Activated T-cell treated with anti-CD3 and anti-CD28 coated beads, Interleukin-2, amount 50 U/mL, for 24 hours (primary cell): ENCODE results near the gene SWAP70.

ENCODE experiments used
- DNase-seq: peaks from one replicate; pipeline ENCODE4 v3.0.0-alpha.2; 2020
- H3K27ac Mint-ChIP-seq: 2 replicates; pipeline ENCODE4 v1.8.0; 2020; ENCODE audit warnings: mild to moderate bottlenecking, mixed read lengths
- H3K27me3 Mint-ChIP-seq: 2 replicates; pipeline ENCODE4 v1.8.0; 2020; ENCODE audit warnings: mixed read lengths
- H3K36me3 Mint-ChIP-seq: 2 replicates; pipeline ENCODE4 v1.8.0; 2020; ENCODE audit warnings: low read depth, mixed read lengths
- H3K4me1 Mint-ChIP-seq: 2 replicates; pipeline ENCODE4 v1.8.0; 2020; ENCODE audit warnings: low read depth, mixed read lengths
- H3K4me3 Mint-ChIP-seq: 2 replicates; pipeline ENCODE4 v1.8.0; 2020; ENCODE audit warnings: mild to moderate bottlenecking, moderate library complexity, mixed read lengths
- H3K9me3 Mint-ChIP-seq: 2 replicates; pipeline ENCODE4 v1.8.0; 2020; ENCODE audit warnings: mixed read lengths

Gene SWAP70

GRCh38 chr11:9771071-9771511, 107.2 kb downstream of the SWAP70 start:
- DNase-seq: no peak
- H3K27me3 Mint-ChIP-seq: no peaks in the 10 kb centered on the region
- peaks cover 11% of the 10 kb centered on the region for H3K36me3 Mint-ChIP-seq
- H3K27ac Mint-ChIP-seq: no peak overlapping the region
- H3K9me3 Mint-ChIP-seq: no peaks in the 10 kb centered on the region
- peaks cover 5% of the 10 kb centered on the region for H3K4me1 Mint-ChIP-seq
- H3K4me3 Mint-ChIP-seq: no peak overlapping the region

GRCh38 chr11:9772218-9772617, 108.3 kb downstream of the SWAP70 start:
- DNase-seq: no peak
- H3K36me3 Mint-ChIP-seq: peaks cover 11% of the 10 kb centered on the region

GRCh38 chr11:9773524-9773923, 109.6 kb downstream of the SWAP70 start:
- no peak overlapping the region for H3K27ac Mint-ChIP-seq
- H3K4me3 Mint-ChIP-seq: no peak overlapping the region
- H3K36me3 Mint-ChIP-seq: peaks cover 11% of the 10 kb centered on the region
- H3K4me1 Mint-ChIP-seq: peaks cover 1% of the 10 kb centered on the region
- no peak for DNase-seq
- no peaks in the 10 kb centered on the region for H3K9me3 Mint-ChIP-seq
- no peaks in the 10 kb centered on the region for H3K27me3 Mint-ChIP-seq

More at GRCh38 chr11:9772218-9772617, 108.3 kb downstream of the SWAP70 start:
- H3K27ac Mint-ChIP-seq: no peak overlapping the region
- H3K4me1 Mint-ChIP-seq: peaks cover 1% of the 10 kb centered on the region
- H3K9me3 Mint-ChIP-seq: no peaks in the 10 kb centered on the region
- no peaks in the 10 kb centered on the region for H3K27me3 Mint-ChIP-seq
- H3K4me3 Mint-ChIP-seq: no peak overlapping the region

DNA sequence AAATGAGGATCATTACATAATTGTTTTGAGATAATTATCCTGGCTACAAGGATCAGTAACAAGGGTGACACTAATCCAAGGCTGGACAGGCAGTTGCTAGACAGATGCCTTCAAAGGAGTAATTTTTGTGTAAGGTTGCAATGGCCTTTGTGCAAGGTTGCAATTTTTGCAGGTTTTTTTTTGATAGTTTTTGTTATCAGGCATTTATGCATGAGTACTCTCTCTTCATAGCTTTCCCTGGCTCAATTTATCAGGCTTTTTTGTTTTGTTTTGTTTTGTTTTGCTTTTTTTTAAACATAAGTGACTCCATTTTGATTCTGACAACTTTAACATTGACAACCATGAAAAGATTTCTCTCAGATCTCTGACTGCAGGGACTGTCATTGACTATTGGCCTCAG, 110.2 kb downstream of the SWAP70 start:
- H3K27ac Mint-ChIP-seq: no peak overlapping the region
- H3K4me1 Mint-ChIP-seq: peaks cover 1% of the 10 kb centered on the region
- H3K9me3 Mint-ChIP-seq: no peaks in the 10 kb centered on the region

GRCh38 chr11:9774591-9775397, 110.9 kb downstream of the SWAP70 start:
- DNase-seq: no peak
- Mint-ChIP-seq H3K4me1 (peaks cover 1% of the 10 kb centered on the region), H3K27me3 (no peaks in the 10 kb centered on the region), H3K4me3 (no peak overlapping the region), H3K27ac (no peak overlapping the region), H3K9me3 (no peaks in the 10 kb centered on the region), H3K36me3 (peaks cover 14% of the 10 kb centered on the region)

More for the DNA sequence above, 110.2 kb downstream of the SWAP70 start:
- no peak overlapping the region for H3K4me3 Mint-ChIP-seq
- peaks cover 11% of the 10 kb centered on the region for H3K36me3 Mint-ChIP-seq
- H3K27me3 Mint-ChIP-seq: no peaks in the 10 kb centered on the region
- no peak for DNase-seq

DNA sequence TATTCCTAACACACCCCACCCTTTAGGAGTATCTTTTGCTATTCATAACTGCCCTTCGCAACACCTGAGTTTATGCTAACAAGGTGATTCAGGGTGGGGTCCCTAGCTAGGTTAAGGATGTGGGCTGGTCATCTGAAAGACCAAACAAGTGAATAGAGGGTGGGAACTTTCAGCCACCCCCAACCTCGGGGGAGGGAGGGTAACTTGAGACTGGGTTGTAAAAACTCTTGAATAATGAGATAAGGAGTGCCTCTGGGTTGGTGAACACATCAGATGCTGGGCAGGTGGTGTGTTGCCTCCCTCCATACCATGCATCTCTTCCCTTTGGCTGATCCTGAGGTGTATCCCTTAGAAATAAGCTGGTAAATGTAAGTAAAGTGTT, 111.5 kb downstream of the SWAP70 start:
- no peak overlapping the region for H3K4me3 Mint-ChIP-seq
- no peak for DNase-seq
- no peaks in the 10 kb centered on the region for H3K9me3 Mint-ChIP-seq
- no peak overlapping the region for H3K27ac Mint-ChIP-seq
- peaks cover 1% of the 10 kb centered on the region for H3K4me1 Mint-ChIP-seq
- no peaks in the 10 kb centered on the region for H3K27me3 Mint-ChIP-seq
- peaks cover 17% of the 10 kb centered on the region for H3K36me3 Mint-ChIP-seq

DNA sequence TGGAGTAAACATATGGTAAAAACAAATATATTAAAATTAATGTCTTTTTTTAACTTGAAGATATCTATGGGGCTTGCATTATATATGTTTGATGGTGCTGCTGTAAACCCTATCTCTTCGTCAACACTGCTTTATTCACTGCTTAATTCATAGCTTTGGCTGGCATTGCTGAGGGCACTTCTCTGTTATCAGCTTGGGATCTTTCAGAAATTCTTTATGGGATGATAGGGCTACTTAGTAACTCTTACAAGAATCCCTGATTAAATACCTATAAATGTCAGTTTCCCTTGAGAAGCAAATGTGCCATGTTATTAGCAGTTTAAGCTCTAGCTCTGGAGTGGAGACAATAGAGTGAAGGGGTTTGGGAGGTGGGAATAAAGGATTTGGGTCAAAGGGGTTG, 112.3 kb downstream of the SWAP70 start:
- Mint-ChIP-seq H3K27ac (no peak overlapping the region), H3K4me1 (peaks cover 1% of the 10 kb centered on the region), H3K36me3 (peaks cover 24% of the 10 kb centered on the region), H3K4me3 (no peak overlapping the region), H3K9me3 (no peaks in the 10 kb centered on the region), H3K27me3 (no peaks in the 10 kb centered on the region)
- no peak for DNase-seq

DNA sequence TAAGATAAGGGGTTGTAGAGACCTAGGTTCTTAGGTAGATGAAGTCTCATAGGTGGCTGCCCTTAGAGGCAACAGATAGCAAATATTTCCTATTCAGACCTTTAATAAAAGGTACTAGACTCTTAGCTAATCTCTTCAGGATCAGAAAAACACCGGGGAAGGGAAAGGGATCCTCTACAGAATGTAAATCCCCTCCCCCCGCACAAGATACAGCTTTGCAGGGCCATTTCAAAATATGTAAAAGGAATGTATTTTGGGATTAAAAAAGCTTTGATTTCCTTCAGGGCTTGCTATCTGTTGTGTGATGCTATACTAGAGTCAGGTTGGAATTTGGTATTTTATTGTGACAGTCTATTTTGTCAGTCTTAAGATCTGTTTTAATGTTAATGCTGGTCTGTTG, 113.2 kb downstream of the SWAP70 start:
- no peak for DNase-seq
- H3K36me3 Mint-ChIP-seq: peaks cover 23% of the 10 kb centered on the region
- no peaks in the 10 kb centered on the region for H3K9me3 Mint-ChIP-seq
- H3K27ac Mint-ChIP-seq: no peak overlapping the region
- H3K27me3 Mint-ChIP-seq: no peaks in the 10 kb centered on the region
- peaks cover 1% of the 10 kb centered on the region for H3K4me1 Mint-ChIP-seq
- no peak overlapping the region for H3K4me3 Mint-ChIP-seq

- no peaks in the 10 kb centered on the region for H3K27me3 Mint-ChIP-seq
- peaks cover 25% of the 10 kb centered on the region for H3K36me3 Mint-ChIP-seq
- no peaks in the 10 kb centered on the region for H3K9me3 Mint-ChIP-seq
- peaks cover 1% of the 10 kb centered on the region for H3K4me1 Mint-ChIP-seq
- no peak overlapping the region for H3K27ac Mint-ChIP-seq
- H3K4me3 Mint-ChIP-seq: no peak overlapping the region
- no peak for DNase-seq
Measured at GRCh38 chr11:9777525-9777924, 113.6 kb downstream of the SWAP70 start.

GRCh38 chr11:9780929-9781328, 117.1 kb downstream of the SWAP70 start:
- H3K27me3 Mint-ChIP-seq: no peaks in the 10 kb centered on the region
- no peaks in the 10 kb centered on the region for H3K9me3 Mint-ChIP-seq
- peaks cover 30% of the 10 kb centered on the region for H3K36me3 Mint-ChIP-seq
- H3K27ac Mint-ChIP-seq: no peak overlapping the region
- DNase-seq: no peak
- no peak overlapping the region for H3K4me3 Mint-ChIP-seq
- no peaks in the 10 kb centered on the region for H3K4me1 Mint-ChIP-seq

DNA sequence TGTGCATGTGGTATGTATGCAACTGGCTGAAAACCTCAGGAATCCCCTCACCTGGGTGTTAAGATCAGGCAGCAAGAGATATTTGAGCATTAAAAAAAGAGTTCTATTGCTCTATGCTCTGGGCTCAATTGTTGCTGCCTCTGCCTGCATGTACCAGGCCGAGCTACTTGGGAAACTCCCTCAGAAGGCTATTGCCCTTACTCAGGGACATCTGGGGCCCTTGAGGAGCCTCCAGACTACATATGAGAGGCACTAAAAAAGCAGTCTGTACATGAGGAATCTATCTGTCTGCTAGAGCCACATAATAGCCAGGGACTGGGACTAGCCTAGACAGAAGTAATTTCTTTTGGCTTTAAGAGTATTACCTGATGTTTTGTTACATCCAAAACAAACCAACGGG, 120.1 kb downstream of the SWAP70 start:
- Mint-ChIP-seq H3K9me3 (no peaks in the 10 kb centered on the region), H3K27ac (no peak overlapping the region), H3K27me3 (no peaks in the 10 kb centered on the region), H3K4me3 (no peak overlapping the region), H3K36me3 (peaks cover 46% of the 10 kb centered on the region), H3K4me1 (peaks cover 2% of the 10 kb centered on the region)
- no peak for DNase-seq

- Mint-ChIP-seq H3K36me3 (peaks cover 49% of the 10 kb centered on the region), H3K4me1 (peaks cover 2% of the 10 kb centered on the region)
- DNase-seq: no peak
Measured at GRCh38 chr11:9784602-9785315, 120.9 kb downstream of the SWAP70 start.

DNA sequence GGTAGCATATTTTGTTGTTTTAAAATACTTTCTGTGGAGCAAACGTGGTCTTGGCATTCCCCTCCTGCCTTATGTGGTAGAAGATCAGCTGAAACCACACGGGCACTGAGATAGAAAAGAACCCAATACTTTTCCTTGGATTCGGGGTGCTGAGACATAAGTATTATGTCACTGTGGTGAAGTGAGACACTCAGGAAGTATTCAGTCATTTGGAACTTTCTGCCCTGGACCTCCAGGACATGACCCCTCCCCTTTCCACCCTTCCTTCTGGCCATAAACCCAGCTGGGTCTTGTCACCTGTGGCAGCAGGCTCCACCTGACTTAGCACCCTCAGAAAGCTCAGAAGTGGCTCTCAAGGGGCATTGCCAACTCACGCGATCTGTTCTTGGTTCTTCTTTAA, 123.4 kb downstream of the SWAP70 start:
- peaks cover 37% of the 10 kb centered on the region for H3K36me3 Mint-ChIP-seq
- H3K27me3 Mint-ChIP-seq: no peaks in the 10 kb centered on the region
- no peak overlapping the region for H3K4me3 Mint-ChIP-seq
- no peaks in the 10 kb centered on the region for H3K9me3 Mint-ChIP-seq
- no peak overlapping the region for H3K27ac Mint-ChIP-seq
- H3K4me1 Mint-ChIP-seq: peaks cover 6% of the 10 kb centered on the region
- no peak for DNase-seq

More at GRCh38 chr11:9784602-9785315, 120.9 kb downstream of the SWAP70 start:
- Mint-ChIP-seq H3K27ac (no peak overlapping the region), H3K27me3 (no peaks in the 10 kb centered on the region), H3K9me3 (no peaks in the 10 kb centered on the region), H3K4me3 (no peak overlapping the region)

GRCh38 chr11:9787981-9788521, 124.2 kb downstream of the SWAP70 start:
- no peaks in the 10 kb centered on the region for H3K9me3 Mint-ChIP-seq
- peaks cover 37% of the 10 kb centered on the region for H3K36me3 Mint-ChIP-seq
- H3K27ac Mint-ChIP-seq: no peak overlapping the region
- DNase-seq: no peak
- H3K4me3 Mint-ChIP-seq: no peak overlapping the region
- H3K27me3 Mint-ChIP-seq: no peaks in the 10 kb centered on the region
- peaks cover 6% of the 10 kb centered on the region for H3K4me1 Mint-ChIP-seq

DNA sequence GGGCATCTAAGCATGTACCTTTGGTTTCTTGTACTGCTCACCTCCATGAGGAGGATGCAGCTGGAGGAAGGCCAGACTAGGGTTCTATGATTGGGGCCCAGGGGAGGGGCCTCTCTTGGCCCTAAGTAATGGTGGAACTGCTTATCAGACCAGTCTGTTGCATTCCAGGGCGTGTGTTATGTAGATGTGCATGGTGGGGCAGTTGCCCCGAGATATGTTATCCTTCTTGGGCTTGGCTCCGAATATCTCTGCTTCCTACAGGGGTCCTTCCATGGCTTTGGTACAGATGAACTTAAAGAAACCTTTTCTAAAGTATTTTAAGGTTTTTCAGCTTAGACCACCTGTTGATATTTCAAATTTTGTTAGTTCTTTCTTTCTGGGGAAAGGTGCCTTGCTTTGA, 126.0 kb downstream of the SWAP70 start:
- H3K27ac Mint-ChIP-seq: no peak overlapping the region
- no peak for DNase-seq
- H3K36me3 Mint-ChIP-seq: peaks cover 38% of the 10 kb centered on the region
- peaks cover 6% of the 10 kb centered on the region for H3K4me1 Mint-ChIP-seq
- no peaks in the 10 kb centered on the region for H3K9me3 Mint-ChIP-seq
- H3K27me3 Mint-ChIP-seq: no peaks in the 10 kb centered on the region
- no peak overlapping the region for H3K4me3 Mint-ChIP-seq
